Keratinocyte (primary cell): ENCODE data around the gene DENND4A. TPM values are rescaled to one million over a fixed set of nuclear protein-coding genes. Genes with fewer than 3 reads are reported as not detected.

Source experiments
- DNase-seq: peaks from one replicate; pipeline ENCODE4 v3.0.0-alpha.2; 2011; ENCODE audit warnings: low read depth, missing footprints, low spot score
- FAIRE-seq: peaks from 2 replicates; lab custom pipeline; 2011; peaks lifted over from hg19 to GRCh38; lab: Jason Lieb, UNC
- H2AFZ ChIP-seq: 2 replicates; pipeline ENCODE4 v1.6.0; 2012; ENCODE audit warnings: low read length, control low read depth, inconsistent platforms; ENCODE audit not compliant: control insufficient read depth
- H3K27ac ChIP-seq: 2 replicates; pipeline ENCODE4 v1.5.1; 2011; ENCODE audit warnings: low read length; ENCODE audit not compliant: control insufficient read depth, insufficient read depth
- H3K27me3 ChIP-seq: 3 replicates; pipeline ENCODE4 v1.6.0; 2011; ENCODE audit warnings: low read length; ENCODE audit not compliant: control insufficient read depth, insufficient read depth; ENCODE audit errors: extremely low read depth
- H3K36me3 ChIP-seq, 2 experiments: 2 replicates in 1 of 2; 3 replicates in 1 of 2; pipeline ENCODE4 v1.5.1; 2011; ENCODE audit warnings: low read length in 2 of 2, mild to moderate bottlenecking in 1 of 2; ENCODE audit not compliant: control insufficient read depth in 2 of 2, insufficient read depth in 2 of 2; ENCODE audit errors: extremely low read depth in 1 of 2
- H3K4me1 ChIP-seq: 3 replicates; pipeline ENCODE4 v1.5.1; 2011; ENCODE audit warnings: low read length; ENCODE audit not compliant: control insufficient read depth, insufficient read depth; ENCODE audit errors: extremely low read depth
- H3K4me2 ChIP-seq: 3 replicates; pipeline ENCODE4 v1.6.0; 2011; ENCODE audit warnings: low read depth, low read length; ENCODE audit not compliant: control insufficient read depth, insufficient read depth; ENCODE audit errors: extremely low read depth
- H3K4me3 ChIP-seq, 3 experiments: fragments of 200-600 bp in 1 of 3; sonication (generic) in 1 of 3; 2 replicates in 2 of 3; 3 replicates in 1 of 3; pipeline ENCODE4 v1.5.1; 2011 to 2016; ENCODE audit warnings: low read length in 3 of 3, mild to moderate bottlenecking in 3 of 3, control low read depth in 2 of 3, inconsistent platforms in 1 of 3, low read depth in 1 of 3, mixed read lengths in 1 of 3, mixed run types in 1 of 3, moderate library complexity in 1 of 3; ENCODE audit not compliant: control insufficient read depth in 2 of 3, insufficient read depth in 2 of 3; ENCODE audit errors: extremely low read depth in 1 of 3
- H3K79me2 ChIP-seq: 2 replicates; pipeline ENCODE4 v1.6.0; 2012; ENCODE audit warnings: low read length; ENCODE audit not compliant: control insufficient read depth, insufficient read depth
- H3K9ac ChIP-seq: 3 replicates; pipeline ENCODE4 v1.6.0; 2011; ENCODE audit warnings: low read length; ENCODE audit not compliant: control insufficient read depth, insufficient read depth; ENCODE audit errors: extremely low read depth
- H3K9me1 ChIP-seq: 3 replicates; pipeline ENCODE4 v1.6.0; 2011; ENCODE audit warnings: low read length; ENCODE audit not compliant: control insufficient read depth, insufficient read depth; ENCODE audit errors: extremely low read depth
- H3K9me3 ChIP-seq: 2 replicates; pipeline ENCODE4 v1.5.1; 2012; ENCODE audit warnings: low read depth, low read length; ENCODE audit not compliant: control insufficient read depth
- H4K20me1 ChIP-seq: 3 replicates; pipeline ENCODE4 v1.6.0; 2011; ENCODE audit warnings: low read length; ENCODE audit not compliant: control insufficient read depth, insufficient read depth; ENCODE audit errors: extremely low read depth
- EZH2 ChIP-seq: IDR thresholded peaks from one replicate; pipeline ENCODE4 v1.6.1; 2012; ENCODE audit warnings: inconsistent platforms, mild to moderate bottlenecking, low read length, moderate library complexity
- dilution Hi-C: fragments of 300-500 bp; cut with MboI; formaldehyde crosslinking; loops from one replicate; pipeline ENCODE4 v1.7.0; 2020; ENCODE audit warnings: low sequenced_read_pairs; ENCODE audit not compliant: extremely low pct_ligation_motif_present
- polyA plus RNA-seq, 5 experiments: library from polyadenylated mRNA; depleted of rRNA in 3 of 5; stranded (reverse) in 3 of 5; stranded (forward) in 1 of 5; unstranded in 1 of 5; fragments of >200 nt; gene quantifications; 1 replicate in 1 of 5; 2 replicates in 3 of 5; 3 replicates in 1 of 5; pipeline versions ENCODE4 v1.2.1 to v1.2.3, GENCODE V29; 2011 to 2012; ENCODE audit warnings: missing spikeins in 2 of 5, low read depth in 1 of 5, low replicate concordance in 1 of 5
- TF ChIP-seq, protein P1 (sequence below), 3 experiments: IDR thresholded peaks in 1 of 3; conservative IDR thresholded peaks in 1 of 3; optimal IDR thresholded peaks in 1 of 3; 2 replicates in 2 of 3; 3 replicates in 1 of 3; pipeline versions ENCODE3 to v1.5.1; 2011; ENCODE audit warnings: low read length in 3 of 3, mild to moderate bottlenecking in 3 of 3, moderate library complexity in 2 of 3, control low read depth in 1 of 3, inconsistent platforms in 1 of 3; ENCODE audit not compliant: insufficient read depth in 2 of 3; ENCODE audit errors: extremely low read depth in 1 of 3

Gene DENND4A
- polyA plus RNA-seq, 1 donor (not counting 4 experiments of a cell fraction or from before 2014, with no cell fraction given) = 10.0 TPM

DNA sequence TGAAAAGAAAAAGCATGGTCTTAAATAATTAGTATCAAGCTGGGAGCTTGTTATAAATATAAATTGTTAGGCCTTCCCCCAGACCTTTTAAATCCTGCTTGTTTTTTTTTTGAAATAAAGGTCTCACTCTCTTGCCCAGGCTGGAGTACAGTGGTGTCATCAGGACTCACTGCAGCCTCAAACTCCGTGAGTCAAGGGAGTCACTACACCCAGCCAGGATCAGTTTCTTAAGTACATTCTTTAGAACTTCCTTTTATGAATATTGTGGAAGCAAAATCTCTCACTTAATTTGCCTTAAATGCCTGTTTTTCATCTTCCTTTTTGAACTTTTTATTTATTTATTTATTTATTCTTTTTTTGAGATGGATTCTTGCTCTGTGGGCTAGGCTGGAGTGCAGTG, 20.8 kb upstream of the DENND4A start:
- Histone ChIP-seq H3K79me2 (no peaks in the 10 kb centered on the region), H3K36me3 (no peaks in the 10 kb centered on the region), H3K4me3 (no peak overlapping the region), H3K27me3 (no peaks in the 10 kb centered on the region), H2AFZ (no peak overlapping the region), H3K4me1 (no peaks in the 10 kb centered on the region), H3K9ac (no peak overlapping the region), H4K20me1 (no peaks in the 10 kb centered on the region), H3K9me1 (no peaks in the 10 kb centered on the region), H3K9me3 (no peaks in the 10 kb centered on the region), H3K4me2 (no peak overlapping the region), H3K27ac (no peak overlapping the region)
- no peak for FAIRE-seq
- DNase-seq = no peak
- no peak for TF ChIP-seq EZH2
- TF ChIP-seq, protein P1, sequence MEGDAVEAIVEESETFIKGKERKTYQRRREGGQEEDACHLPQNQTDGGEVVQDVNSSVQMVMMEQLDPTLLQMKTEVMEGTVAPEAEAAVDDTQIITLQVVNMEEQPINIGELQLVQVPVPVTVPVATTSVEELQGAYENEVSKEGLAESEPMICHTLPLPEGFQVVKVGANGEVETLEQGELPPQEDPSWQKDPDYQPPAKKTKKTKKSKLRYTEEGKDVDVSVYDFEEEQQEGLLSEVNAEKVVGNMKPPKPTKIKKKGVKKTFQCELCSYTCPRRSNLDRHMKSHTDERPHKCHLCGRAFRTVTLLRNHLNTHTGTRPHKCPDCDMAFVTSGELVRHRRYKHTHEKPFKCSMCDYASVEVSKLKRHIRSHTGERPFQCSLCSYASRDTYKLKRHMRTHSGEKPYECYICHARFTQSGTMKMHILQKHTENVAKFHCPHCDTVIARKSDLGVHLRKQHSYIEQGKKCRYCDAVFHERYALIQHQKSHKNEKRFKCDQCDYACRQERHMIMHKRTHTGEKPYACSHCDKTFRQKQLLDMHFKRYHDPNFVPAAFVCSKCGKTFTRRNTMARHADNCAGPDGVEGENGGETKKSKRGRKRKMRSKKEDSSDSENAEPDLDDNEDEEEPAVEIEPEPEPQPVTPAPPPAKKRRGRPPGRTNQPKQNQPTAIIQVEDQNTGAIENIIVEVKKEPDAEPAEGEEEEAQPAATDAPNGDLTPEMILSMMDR (optimal IDR thresholded peaks at IDR 0.05 in 1 of 3, IDR thresholded peaks at IDR 0.05 in 1 of 3, conservative IDR thresholded peaks at IDR 0.05 in 1 of 3; ENCODE audit: extremely low read depth in 1 of 3, insufficient read depth in 2 of 3, low read length in 3 of 3) = no peak
- dilution Hi-C loops = no loop called here

DNA sequence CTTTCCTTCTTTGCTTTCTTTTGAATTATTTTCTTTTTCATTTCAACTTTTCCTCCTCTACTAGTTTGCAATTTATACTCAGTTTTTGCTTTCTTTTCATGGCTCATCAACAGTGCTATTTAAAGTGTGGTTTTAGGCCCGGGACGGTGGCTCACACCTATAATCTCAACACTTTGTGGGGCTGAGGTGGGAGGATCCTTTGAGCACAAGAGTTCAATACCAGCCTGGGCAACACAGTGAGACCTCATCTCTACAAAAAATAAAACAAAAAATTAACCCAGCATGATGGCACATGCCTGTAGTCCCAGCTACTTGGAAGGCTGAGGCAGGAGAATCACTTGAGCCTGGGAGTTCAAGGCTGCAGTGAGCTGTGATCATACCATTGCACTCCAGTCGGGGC, 20.4 kb upstream of the DENND4A start:
- Histone ChIP-seq H3K9me3 (no peaks in the 10 kb centered on the region), H3K4me1 (no peaks in the 10 kb centered on the region), H3K4me2 (no peak overlapping the region), H2AFZ (no peak overlapping the region), H4K20me1 (no peaks in the 10 kb centered on the region), H3K9ac (no peak overlapping the region), H3K4me3 (no peak overlapping the region), H3K79me2 (no peaks in the 10 kb centered on the region), H3K27ac (no peak overlapping the region), H3K9me1 (no peaks in the 10 kb centered on the region), H3K27me3 (no peaks in the 10 kb centered on the region), H3K36me3 (no peaks in the 10 kb centered on the region)
- dilution Hi-C loops = no loop called here
- DNase-seq (no peak), FAIRE-seq (no peak)
- TF ChIP-seq, protein P1 (optimal IDR thresholded peaks at IDR 0.05 in 1 of 3, IDR thresholded peaks at IDR 0.05 in 1 of 3, conservative IDR thresholded peaks at IDR 0.05 in 1 of 3; ENCODE audit: extremely low read depth in 1 of 3, insufficient read depth in 2 of 3, low read length in 3 of 3) = no peak
- TF ChIP-seq EZH2 = no peak
